Measurements from ENCODE around the gene GPS1.

GPS1 gene

GRCh38 chr17:82065638-82066303 lies 14.1 kb downstream of the GPS1 start, which contains the start of gene DUS1L:
DUS1L (minus strand) TSS chr17:82065804; CDS start chr17:82065059, 745 bp downstream.
- no peaks in the 10 kb centered on the region for H3K9me2 ChIP-seq (replicated peaks; ENCODE audit: low read depth, low read length)
- peak within 1 kb of the TSS; percentile 95 for H3K4me2 ChIP-seq (ENCODE audit: low read depth, low read length, poor library complexity, severe bottlenecking)
- no peaks in the 10 kb centered on the region for H3K9me3 ChIP-seq (ENCODE audit: insufficient read depth, low read depth, low read length)
- H2AFZ ChIP-seq (ENCODE audit: low read length): peak within 1 kb of the TSS; percentile 99
- H3K9ac ChIP-seq (ENCODE audit: low read depth, low read length, poor library complexity, severe bottlenecking): peak within 1 kb of the TSS; percentile 93
- H3K4me3 ChIP-seq (ENCODE audit: low read length, poor library complexity, severe bottlenecking): peak within 1 kb of the TSS; percentile 98
- no peaks in the 10 kb centered on the region for H3K27me3 ChIP-seq (ENCODE audit: insufficient read depth, low read length, poor library complexity, severe bottlenecking)
- H3K4me1 ChIP-seq (ENCODE audit: insufficient read depth, low read length, poor library complexity, severe bottlenecking): peaks cover 14% of the 10 kb centered on the region
- H3F3A ChIP-seq (ENCODE audit: low read depth): no peaks in the 10 kb centered on the region
- TF ChIP-seq CTCF (conservative IDR thresholded peaks at IDR 0.05; ENCODE audit: low read length) (no peak), EZH2phosphoT487 (IDR thresholded peaks at IDR 0.05; ENCODE audit: borderline replicate concordance) (no peak)
- H4K20me1 ChIP-seq (ENCODE audit: insufficient read depth, low read length, poor library complexity, severe bottlenecking): peaks cover 4% of the 10 kb centered on the region
- H3K36me3 ChIP-seq (ENCODE audit: insufficient read depth, low read length): no peaks in the 10 kb centered on the region; the same call in 1 of the 2 replicates
- H3K79me2 ChIP-seq (ENCODE audit: insufficient read depth, low read length): peaks cover 21% of the 10 kb centered on the region

GRCh38 chr17:82070611-82071010 lies 18.9 kb downstream of the GPS1 start:
- Histone ChIP-seq H3K27me3 (ENCODE audit: insufficient read depth, low read length, poor library complexity, severe bottlenecking) (no peaks in the 10 kb centered on the region), H3K79me2 (ENCODE audit: insufficient read depth, low read length) (no peaks in the 10 kb centered on the region), H3F3A (ENCODE audit: low read depth) (no peaks in the 10 kb centered on the region), H3K9ac (ENCODE audit: low read depth, low read length, poor library complexity, severe bottlenecking) (no peak overlapping the region), H3K4me3 (ENCODE audit: low read length, poor library complexity, severe bottlenecking) (no peak overlapping the region), H2AFZ (ENCODE audit: low read length) (no peak overlapping the region), H3K9me2 (replicated peaks; ENCODE audit: low read depth, low read length) (no peaks in the 10 kb centered on the region), H3K4me2 (ENCODE audit: low read depth, low read length, poor library complexity, severe bottlenecking) (no peak overlapping the region), H3K36me3 (ENCODE audit: insufficient read depth, low read length) (no peaks in the 10 kb centered on the region), H3K9me3 (ENCODE audit: insufficient read depth, low read depth, low read length) (no peaks in the 10 kb centered on the region), H3K4me1 (ENCODE audit: insufficient read depth, low read length, poor library complexity, severe bottlenecking) (peaks cover 5% of the 10 kb centered on the region), H4K20me1 (ENCODE audit: insufficient read depth, low read length, poor library complexity, severe bottlenecking) (no peaks in the 10 kb centered on the region)
- TF ChIP-seq CTCF (conservative IDR thresholded peaks at IDR 0.05; ENCODE audit: low read length): no peak
- TF ChIP-seq EZH2phosphoT487 (IDR thresholded peaks at IDR 0.05; ENCODE audit: borderline replicate concordance): no peak

- Histone ChIP-seq H3K9me2 (replicated peaks; ENCODE audit: low read depth, low read length) (no peaks in the 10 kb centered on the region), H3K79me2 (ENCODE audit: insufficient read depth, low read length) (no peaks in the 10 kb centered on the region), H4K20me1 (ENCODE audit: insufficient read depth, low read length, poor library complexity, severe bottlenecking) (no peaks in the 10 kb centered on the region), H3K4me3 (ENCODE audit: low read length, poor library complexity, severe bottlenecking) (no peak overlapping the region), H3K4me2 (ENCODE audit: low read depth, low read length, poor library complexity, severe bottlenecking) (no peak overlapping the region), H3K9me3 (ENCODE audit: insufficient read depth, low read depth, low read length) (no peaks in the 10 kb centered on the region), H3K4me1 (ENCODE audit: insufficient read depth, low read length, poor library complexity, severe bottlenecking) (no peaks in the 10 kb centered on the region), H3K9ac (ENCODE audit: low read depth, low read length, poor library complexity, severe bottlenecking) (no peak overlapping the region), H3F3A (ENCODE audit: low read depth) (no peaks in the 10 kb centered on the region), H3K27me3 (ENCODE audit: insufficient read depth, low read length, poor library complexity, severe bottlenecking) (no peaks in the 10 kb centered on the region), H3K36me3 (ENCODE audit: insufficient read depth, low read length) (no peaks in the 10 kb centered on the region; the same call in 1 of the 2 replicates), H2AFZ (ENCODE audit: low read length) (no peak overlapping the region)
- TF ChIP-seq CTCF (conservative IDR thresholded peaks at IDR 0.05; ENCODE audit: low read length): no peak
Measured at GRCh38 chr17:82072827-82073226, 21.1 kb downstream of the GPS1 start.
